ENCODE results near the gene LMO1.

LMO1 gene

GRCh38 chr11:8230178-8230859 lies 33.4 kb downstream of the LMO1 start:
- in situ Hi-C loops (cut with MboI; ENCODE audit: low sequenced_read_pairs): loop anchor here (25.0 kb wide), 1 partner anchor 332 kb away; no protein-coding TSS in a partner anchor

DNA sequence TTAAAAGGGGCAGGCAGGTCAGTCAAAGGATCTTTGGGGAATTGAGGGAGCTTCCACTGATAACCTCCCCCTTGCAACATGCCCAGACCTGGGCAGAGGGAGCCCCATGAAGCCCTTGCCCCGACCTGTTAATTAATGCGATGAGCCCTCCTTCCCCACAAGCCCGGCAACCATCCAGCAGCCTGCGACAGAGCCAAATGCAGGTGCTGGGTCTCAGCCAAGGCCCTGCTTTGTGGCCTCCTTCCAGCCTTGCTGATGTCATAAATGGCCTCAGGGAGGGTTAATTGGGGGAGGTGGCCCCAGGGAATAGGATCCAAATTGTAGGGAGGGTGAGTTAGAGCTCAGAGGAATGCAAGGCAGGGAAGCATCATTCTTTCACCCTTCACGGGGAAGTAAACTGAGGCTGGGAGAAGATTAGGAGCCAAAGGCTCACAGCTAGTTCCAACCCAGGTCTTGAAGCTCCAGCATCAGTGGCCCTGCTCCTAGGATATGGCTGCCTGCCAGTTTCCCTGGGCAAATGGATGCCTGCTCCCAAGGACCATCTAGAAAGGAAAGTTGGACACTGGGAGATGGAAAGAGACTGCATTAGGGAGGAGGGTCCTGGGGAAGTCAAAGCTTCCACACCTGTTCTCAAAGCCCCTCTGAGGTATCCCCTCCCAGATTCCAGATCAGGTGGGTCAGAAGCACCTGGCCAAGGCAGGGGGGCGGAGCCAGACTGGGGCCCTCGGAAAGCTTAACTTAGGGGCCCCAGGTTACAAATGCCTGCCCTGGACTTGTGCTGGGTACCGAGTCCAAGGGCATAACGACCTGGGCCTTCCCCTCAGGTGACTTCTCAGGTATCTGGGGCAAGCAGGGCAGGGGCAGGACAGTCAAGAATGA lies 34.1 kb downstream of the LMO1 start:
- in situ Hi-C loops (cut with MboI; ENCODE audit: low sequenced_read_pairs): loop anchor here (25.0 kb wide), 1 partner anchor 333 kb away; no protein-coding TSS in a partner anchor

- in situ Hi-C loops (cut with MboI; ENCODE audit: low sequenced_read_pairs): loop anchor here (25.0 kb wide), 1 partner anchor 334 kb away; no protein-coding TSS in a partner anchor
Observed at GRCh38 chr11:8228231-8228630, 35.4 kb downstream of the LMO1 start.

DNA sequence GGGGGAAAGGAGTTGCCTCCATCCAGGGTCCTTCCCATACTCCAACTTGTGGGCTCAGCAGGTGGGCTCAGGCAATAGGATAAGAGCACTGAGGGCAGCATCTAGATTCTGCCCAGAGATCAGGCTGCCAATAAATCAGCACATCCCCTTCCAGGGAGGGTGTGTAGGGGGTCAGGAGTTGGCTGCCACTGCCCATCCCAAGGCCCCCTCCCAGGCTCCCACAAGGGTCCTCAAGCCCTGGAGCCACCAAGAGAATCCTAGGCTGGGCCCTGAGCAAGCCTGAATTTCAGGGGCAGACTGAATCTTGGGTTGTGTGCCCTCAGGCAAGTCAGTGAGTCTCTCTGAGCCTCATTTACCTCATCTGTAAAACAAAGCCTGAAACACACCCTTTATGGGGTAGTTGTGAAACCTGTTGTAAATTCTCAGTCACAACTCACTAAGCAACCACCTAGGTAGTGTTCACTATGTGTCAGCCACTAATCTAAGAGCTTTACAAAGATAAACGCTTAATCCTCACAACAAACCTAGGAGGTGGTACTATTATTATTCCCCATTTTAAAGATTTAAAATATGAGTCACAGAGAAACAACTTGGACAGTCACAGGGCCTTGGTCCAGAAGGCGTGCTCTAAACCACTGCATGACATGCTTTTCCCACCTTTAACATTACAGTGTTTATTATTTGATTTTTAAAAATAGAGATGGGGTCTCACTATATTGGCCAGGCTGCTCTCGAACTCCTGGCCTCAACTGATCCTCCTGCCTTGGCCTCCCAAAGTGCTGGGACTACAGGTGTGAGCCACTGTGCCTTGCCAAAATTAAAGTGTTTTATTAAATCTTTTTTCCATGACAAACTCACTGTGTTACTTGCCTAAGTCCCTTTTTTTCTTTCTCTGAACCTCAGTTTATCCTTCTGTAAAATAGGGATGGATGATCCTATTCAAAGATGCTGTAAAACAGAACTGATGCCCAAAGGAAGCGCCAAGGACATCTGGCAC lies 36.2 kb downstream of the LMO1 start:
- in situ Hi-C loops (cut with MboI; ENCODE audit: low sequenced_read_pairs): loop anchor here (25.0 kb wide), 1 partner anchor 335 kb away; no protein-coding TSS in a partner anchor

GRCh38 chr11:8225589-8226036 lies 38.1 kb downstream of the LMO1 start:
- in situ Hi-C loops (cut with MboI; ENCODE audit: low sequenced_read_pairs): loop anchor here (25.0 kb wide), 1 partner anchor 337 kb away; no protein-coding TSS in a partner anchor

DNA sequence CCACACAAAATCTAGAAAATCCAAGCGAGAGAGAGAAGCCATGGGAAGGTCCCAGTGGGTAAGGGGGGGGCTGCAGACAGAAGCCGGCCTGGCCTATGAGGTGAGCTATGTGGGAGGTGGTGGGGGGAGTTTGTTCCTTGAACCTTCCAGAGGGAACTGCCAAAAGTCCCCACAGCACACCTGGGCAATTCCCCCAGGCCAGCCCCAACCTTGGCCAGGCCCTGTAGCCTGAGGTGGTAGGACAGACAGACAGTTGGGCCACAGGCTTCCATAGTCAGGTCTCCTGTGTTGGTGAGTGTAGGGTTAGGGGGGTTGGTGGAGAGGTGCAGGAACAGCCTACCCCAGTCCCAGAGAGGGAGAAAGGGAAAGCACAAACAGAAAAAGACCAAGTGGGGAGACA lies 39.0 kb downstream of the LMO1 start:
- in situ Hi-C loops (cut with MboI; ENCODE audit: low sequenced_read_pairs): loop anchor here (25.0 kb wide), 1 partner anchor 338 kb away; no protein-coding TSS in a partner anchor

DNA sequence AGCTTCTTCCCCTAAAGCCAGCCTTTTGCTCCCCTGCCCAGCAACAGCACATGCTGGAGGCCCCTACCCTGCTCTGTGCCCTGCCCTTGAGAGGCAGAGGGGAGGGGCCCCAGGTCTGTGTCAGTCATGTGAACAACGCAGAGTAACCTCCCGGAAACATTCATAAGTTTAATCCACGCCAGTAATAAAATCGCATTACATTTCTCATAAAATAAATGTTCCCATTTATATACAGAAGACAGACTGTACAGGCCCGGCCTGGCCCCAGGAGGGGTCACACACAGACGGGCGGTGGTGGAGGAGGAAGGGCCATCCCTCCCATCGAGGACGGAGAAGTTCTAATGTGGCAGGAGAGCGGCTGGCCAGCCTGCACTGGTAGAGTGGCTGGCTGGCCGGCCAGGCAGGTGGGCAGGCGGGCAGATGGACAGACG lies 39.5 kb downstream of the LMO1 start:
- in situ Hi-C loops (cut with MboI; ENCODE audit: low sequenced_read_pairs): no loop called here

GRCh38 chr11:8223513-8223900 lies 40.2 kb downstream of the LMO1 start:
- in situ Hi-C loops (cut with MboI; ENCODE audit: low sequenced_read_pairs): no loop called here

GRCh38 chr11:8222820-8223512 lies 40.7 kb downstream of the LMO1 start:
- in situ Hi-C loops (cut with MboI; ENCODE audit: low sequenced_read_pairs): no loop called here

- in situ Hi-C loops (cut with MboI; ENCODE audit: low sequenced_read_pairs): no loop called here
Observed at GRCh38 chr11:8221917-8222495, 41.7 kb downstream of the LMO1 start.

DNA sequence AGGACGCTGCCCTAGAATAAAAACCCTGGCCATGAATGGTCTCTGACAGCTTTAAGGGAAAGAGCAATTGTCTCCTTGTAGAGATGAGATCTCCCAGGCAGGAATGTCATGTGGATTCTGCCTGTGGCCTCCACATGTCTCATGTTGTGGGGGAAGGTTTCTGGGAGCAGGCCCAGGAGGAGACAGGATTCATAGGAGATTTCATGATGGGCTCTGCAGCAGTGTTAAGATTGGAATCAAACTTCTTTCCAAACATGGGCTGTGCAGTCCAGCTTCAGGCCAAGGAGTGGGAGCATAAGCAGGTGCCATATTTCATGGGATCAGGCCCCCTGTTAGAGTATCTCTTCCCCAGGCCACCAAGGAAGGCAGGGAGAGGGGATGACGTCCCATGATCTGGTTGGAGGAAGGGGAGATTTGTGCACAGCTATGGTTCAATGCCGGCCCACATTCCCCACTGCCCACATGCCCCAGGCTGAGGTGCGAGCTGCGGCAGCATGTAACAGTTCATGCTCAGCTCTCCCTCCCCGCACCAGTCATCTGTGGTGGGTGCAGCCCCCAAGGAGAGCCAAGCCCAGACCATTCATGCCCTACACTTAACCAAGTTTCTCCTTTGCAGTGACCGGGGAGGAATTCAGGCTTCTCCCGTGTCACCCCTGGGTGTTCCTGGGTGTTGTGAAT lies 42.5 kb downstream of the LMO1 start:
- in situ Hi-C loops (cut with MboI; ENCODE audit: low sequenced_read_pairs): no loop called here

- in situ Hi-C loops (cut with MboI; ENCODE audit: low sequenced_read_pairs): no loop called here
Observed at GRCh38 chr11:8220261-8221045, 43.2 kb downstream of the LMO1 start.

DNA sequence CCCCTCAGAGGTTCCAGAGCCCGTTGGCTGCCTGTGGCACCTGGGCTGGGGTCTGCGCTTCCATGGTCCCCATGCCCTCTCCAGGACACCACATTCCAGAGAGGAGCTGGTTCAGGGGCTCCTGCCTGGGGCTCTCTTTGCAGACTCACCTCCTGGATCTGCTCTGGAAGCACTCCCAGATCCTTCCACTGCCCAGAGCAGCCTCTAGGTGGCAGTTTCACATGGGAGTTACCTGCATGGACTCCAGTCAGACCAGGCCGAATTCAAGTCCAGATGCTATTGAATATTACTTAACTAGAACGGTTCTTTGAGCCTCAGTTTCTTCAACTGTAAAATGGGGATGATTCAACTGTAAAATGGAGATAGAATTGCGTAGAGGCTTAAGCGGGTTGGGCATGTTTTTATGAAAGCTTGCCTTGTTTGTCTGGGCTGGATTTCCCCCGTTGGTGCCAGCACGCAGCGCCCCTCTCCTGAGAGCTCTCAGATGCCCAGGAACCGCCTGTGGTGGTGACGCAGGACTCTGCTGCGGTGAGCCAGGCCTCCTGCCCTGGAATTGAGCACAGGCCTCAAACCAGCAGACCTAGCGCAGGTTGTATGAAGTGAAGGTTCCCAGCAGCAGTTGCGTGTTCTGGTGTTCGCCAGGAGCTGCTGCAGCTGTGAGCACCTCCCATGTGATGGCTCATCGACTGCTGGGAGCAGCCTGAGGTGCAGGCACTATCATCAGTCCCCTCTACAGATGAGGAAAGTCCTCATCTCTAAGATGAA lies 44.2 kb downstream of the LMO1 start:
- in situ Hi-C loops (cut with MboI; ENCODE audit: low sequenced_read_pairs): no loop called here

GRCh38 chr11:8218840-8219239 lies 44.8 kb downstream of the LMO1 start:
- in situ Hi-C loops (cut with MboI; ENCODE audit: low sequenced_read_pairs): no loop called here

GRCh38 chr11:8218409-8218808 lies 45.3 kb downstream of the LMO1 start:
- in situ Hi-C loops (cut with MboI; ENCODE audit: low sequenced_read_pairs): no loop called here

DNA sequence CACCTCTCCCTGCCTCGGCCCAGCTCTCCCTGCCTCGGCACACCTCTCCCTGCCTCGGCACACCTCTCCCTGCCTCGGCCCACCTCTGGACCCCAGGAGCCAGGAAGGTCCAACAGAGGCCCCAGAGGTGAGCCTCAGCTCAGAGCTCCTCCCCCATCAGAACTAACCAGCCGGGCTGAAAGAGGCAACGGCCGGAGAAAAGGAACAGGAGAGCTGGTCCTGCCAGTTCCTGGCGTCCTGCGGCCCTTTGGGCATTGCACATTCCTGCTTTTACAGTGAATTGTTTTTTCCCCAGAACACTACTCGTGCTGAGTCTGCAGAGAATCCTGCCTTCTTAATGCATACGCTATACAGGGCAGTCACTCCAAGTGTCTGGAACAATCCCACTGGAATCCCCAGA lies 45.8 kb downstream of the LMO1 start:
- in situ Hi-C loops (cut with MboI; ENCODE audit: low sequenced_read_pairs): no loop called here

DNA sequence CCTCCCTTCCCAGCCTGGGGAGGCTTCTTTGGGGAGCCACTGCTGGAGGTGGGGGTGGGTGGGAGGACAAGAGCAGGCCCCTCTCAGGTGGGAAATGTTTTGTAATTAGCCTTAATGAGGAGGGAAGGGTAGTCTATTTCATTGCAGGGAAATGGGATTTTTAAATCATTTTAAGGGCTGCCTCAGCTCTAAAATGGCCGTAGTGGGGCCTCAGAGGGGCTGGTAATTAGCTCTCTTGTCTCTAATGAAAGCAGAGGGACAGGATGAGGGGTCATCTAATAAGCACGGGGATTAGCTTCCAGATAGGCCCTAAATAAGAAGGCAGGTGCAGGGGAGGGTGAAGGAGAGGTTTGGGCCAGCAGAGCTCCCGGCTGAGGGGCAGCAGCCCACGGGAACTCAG lies 46.5 kb downstream of the LMO1 start:
- in situ Hi-C loops (cut with MboI; ENCODE audit: low sequenced_read_pairs): no loop called here
